HFFc6 (cell line): ENCODE results near the gene RAB11FIP4. TPM values are rescaled to one million over a fixed set of nuclear protein-coding genes. Genes with fewer than 3 reads are reported as not detected.

Experiments
- DNase-seq: peaks from one replicate; pipeline ENCODE4 v3.0.0-alpha.2; 2018
- H3K27ac Mint-ChIP-seq: 2 replicates; pipeline ENCODE4 v1.8.0; 2020; ENCODE audit warnings: mild to moderate bottlenecking, mixed read lengths
- H3K27me3 Mint-ChIP-seq: 2 replicates; pipeline ENCODE4 v1.8.0; 2021; ENCODE audit warnings: mild to moderate bottlenecking, moderate library complexity, mixed read lengths; ENCODE audit not compliant: insufficient read depth
- H3K36me3 Mint-ChIP-seq: 2 replicates; pipeline ENCODE4 v1.8.0; 2021; ENCODE audit warnings: low read depth, mixed read lengths
- H3K4me1 Mint-ChIP-seq: 2 replicates; pipeline ENCODE4 v1.8.0; 2020; ENCODE audit warnings: low read depth, mixed read lengths
- H3K4me3 Mint-ChIP-seq: 2 replicates; pipeline ENCODE4 v1.8.0; 2020; ENCODE audit warnings: mild to moderate bottlenecking, moderate library complexity, mixed read lengths
- H3K9me3 Mint-ChIP-seq: 2 replicates; pipeline ENCODE4 v1.8.0; 2020; ENCODE audit warnings: mild to moderate bottlenecking, mixed read lengths
- CTCF ChIP-seq: fragments of 200-600 bp; sonication (generic); IDR thresholded peaks from 2 replicates; pipeline ENCODE4 v1.5.0; 2021; ENCODE audit warnings: antibody characterized with exemption, mild to moderate bottlenecking
- total RNA-seq, 6 experiments: library from RNA; stranded (reverse); fragmentation: NEBNext Ultra II Directional; extraction: Animal tissue kit (Norgen Biotek cat#: 25700); gene quantifications; 2 replicates in 1 of 6; 3 replicates in 5 of 6; pipeline ENCODE4 v1.2.3, GENCODE V29; 2021

RAB11FIP4 gene
- total RNA-seq, 6 experiments from 2014 or later = 0.02 to 0.38 (median 0.09) TPM

DNA sequence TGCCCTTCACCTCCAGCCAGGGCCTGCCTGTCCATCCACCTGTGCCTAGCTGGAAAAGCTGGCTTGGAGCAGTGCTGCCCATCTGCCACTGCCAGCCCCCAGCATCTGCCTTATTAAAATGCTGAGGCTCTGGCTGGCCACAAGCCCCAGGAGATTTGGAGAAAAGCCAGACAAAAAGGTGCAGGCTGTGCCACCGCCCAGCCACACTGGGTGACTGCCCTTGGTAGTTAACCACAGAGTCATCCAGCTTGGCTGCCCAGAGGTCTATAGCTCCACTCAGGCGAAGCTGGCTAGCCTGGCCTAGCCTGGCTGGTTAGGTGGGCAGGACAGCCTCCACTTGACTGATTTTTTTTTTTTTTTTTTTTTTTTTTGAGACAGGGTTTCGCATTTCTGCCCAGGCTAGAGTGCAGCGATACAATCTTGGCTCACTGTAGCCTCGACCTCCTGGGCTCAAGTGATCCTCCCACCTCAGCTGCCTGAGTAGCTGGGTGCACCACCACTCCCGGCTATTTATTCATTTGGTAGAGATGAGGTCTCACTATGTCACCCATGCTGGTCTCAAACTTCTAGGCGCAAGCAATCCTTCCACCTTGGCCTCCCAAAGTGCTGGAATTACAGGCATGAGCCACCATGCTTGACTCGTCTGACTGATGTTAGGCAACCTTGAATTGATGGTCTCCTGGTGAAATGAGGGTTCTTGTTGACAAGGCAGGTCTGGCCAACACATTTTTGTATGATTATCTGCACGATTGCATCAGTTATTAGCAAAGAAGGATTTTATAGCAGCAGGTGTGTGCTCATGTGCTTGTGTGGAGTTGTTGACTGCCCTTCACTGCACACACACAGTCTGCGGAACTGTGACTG, 103.8 kb downstream of the RAB11FIP4 start:
- no peak for DNase-seq
- H3K36me3 Mint-ChIP-seq = no peaks in the 10 kb centered on the region
- H3K4me3 Mint-ChIP-seq = no peak overlapping the region
- peaks cover 46% of the 10 kb centered on the region for H3K27me3 Mint-ChIP-seq
- H3K4me1 Mint-ChIP-seq = peaks cover 14% of the 10 kb centered on the region
- no peak overlapping the region for H3K27ac Mint-ChIP-seq
- no peaks in the 10 kb centered on the region for H3K9me3 Mint-ChIP-seq
- no peak for TF ChIP-seq CTCF

DNA sequence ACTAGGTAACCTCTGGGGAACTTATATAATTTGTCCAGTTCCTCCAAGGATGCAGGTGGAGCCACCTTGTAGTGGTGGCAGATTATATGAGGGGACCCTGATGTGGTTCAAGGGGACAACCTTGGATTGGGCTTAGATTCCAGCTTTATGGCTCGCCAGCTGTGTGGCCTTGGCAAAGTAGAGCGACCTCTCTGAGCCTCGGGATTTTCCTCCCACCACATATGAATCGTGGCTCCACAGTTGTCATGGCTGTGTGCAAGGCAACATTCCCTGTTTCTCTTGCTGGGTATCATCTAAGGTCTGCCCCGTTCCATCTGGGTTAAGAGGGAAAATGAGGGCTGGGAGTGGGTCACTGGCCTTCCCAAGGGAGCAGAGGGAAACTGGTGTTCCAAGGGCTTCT, 104.6 kb downstream of the RAB11FIP4 start:
- Mint-ChIP-seq H3K4me1 (peaks cover 17% of the 10 kb centered on the region), H3K4me3 (no peak overlapping the region), H3K36me3 (no peaks in the 10 kb centered on the region), H3K27me3 (peaks cover 40% of the 10 kb centered on the region), H3K27ac (no peak overlapping the region), H3K9me3 (no peaks in the 10 kb centered on the region)
- DNase-seq = no peak
- TF ChIP-seq CTCF = no peak

DNA sequence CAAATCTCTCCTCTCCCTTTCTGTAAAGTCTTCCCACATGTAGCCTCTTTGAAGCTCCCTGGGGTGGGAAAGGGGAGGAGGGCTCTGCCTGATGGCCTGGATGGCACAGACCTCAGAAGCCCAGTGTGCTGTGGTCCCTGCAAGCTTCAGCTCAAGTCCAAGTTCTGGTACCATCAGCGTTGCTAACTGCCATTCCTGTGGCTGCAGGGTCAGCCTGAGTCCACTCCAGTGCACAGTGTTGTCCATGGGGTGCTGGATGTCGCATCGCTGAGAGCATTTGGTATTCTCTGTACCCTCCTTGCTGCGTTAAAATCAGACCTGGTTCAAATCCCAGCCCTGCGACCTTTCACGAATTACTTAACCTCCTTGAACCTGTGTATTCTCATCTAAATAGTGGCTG, 105.1 kb downstream of the RAB11FIP4 start:
- Mint-ChIP-seq H3K27ac (no peak overlapping the region), H3K4me1 (peaks cover 17% of the 10 kb centered on the region), H3K36me3 (no peaks in the 10 kb centered on the region), H3K27me3 (peaks cover 37% of the 10 kb centered on the region), H3K4me3 (no peak overlapping the region), H3K9me3 (no peaks in the 10 kb centered on the region)
- TF ChIP-seq CTCF = no peak
- no peak for DNase-seq

GRCh38 chr17:31497431-31497830, 106.0 kb downstream of the RAB11FIP4 start:
- H3K4me3 Mint-ChIP-seq = no peak overlapping the region
- no peaks in the 10 kb centered on the region for H3K9me3 Mint-ChIP-seq
- no peak for TF ChIP-seq CTCF
- no peak overlapping the region for H3K27ac Mint-ChIP-seq
- H3K27me3 Mint-ChIP-seq = peaks cover 29% of the 10 kb centered on the region
- DNase-seq = no peak
- H3K4me1 Mint-ChIP-seq = peaks cover 17% of the 10 kb centered on the region
- no peaks in the 10 kb centered on the region for H3K36me3 Mint-ChIP-seq

GRCh38 chr17:31497994-31498826, 106.7 kb downstream of the RAB11FIP4 start:
- no peak for TF ChIP-seq CTCF
- Mint-ChIP-seq H3K4me3 (no peak overlapping the region), H3K9me3 (no peaks in the 10 kb centered on the region), H3K27ac (no peak overlapping the region), H3K36me3 (no peaks in the 10 kb centered on the region), H3K27me3 (peaks cover 30% of the 10 kb centered on the region), H3K4me1 (peaks cover 14% of the 10 kb centered on the region)
- DNase-seq = no peak
